IPS-18c (cell line): ENCODE results near the gene AKT2.
"Not testable (repeated sequence)": the region's sequence is repeated elsewhere in the genome, so short reads cannot be mapped to it uniquely, and the experiment has no call there.

Source experiments
- H3K4me3 ChIP-seq: 2 replicates; pipeline ENCODE4 v1.7.0; 2013; ENCODE audit warnings: low read depth, mild to moderate bottlenecking, low read length, moderate library complexity; ENCODE audit not compliant: insufficient read depth
- H3K9me3 ChIP-seq: one replicate; pipeline ENCODE4 v1.6.1; 2013; ENCODE audit warnings: mild to moderate bottlenecking, low read length, moderate library complexity; ENCODE audit not compliant: control insufficient read depth, insufficient read depth

The AKT2 gene

DNA sequence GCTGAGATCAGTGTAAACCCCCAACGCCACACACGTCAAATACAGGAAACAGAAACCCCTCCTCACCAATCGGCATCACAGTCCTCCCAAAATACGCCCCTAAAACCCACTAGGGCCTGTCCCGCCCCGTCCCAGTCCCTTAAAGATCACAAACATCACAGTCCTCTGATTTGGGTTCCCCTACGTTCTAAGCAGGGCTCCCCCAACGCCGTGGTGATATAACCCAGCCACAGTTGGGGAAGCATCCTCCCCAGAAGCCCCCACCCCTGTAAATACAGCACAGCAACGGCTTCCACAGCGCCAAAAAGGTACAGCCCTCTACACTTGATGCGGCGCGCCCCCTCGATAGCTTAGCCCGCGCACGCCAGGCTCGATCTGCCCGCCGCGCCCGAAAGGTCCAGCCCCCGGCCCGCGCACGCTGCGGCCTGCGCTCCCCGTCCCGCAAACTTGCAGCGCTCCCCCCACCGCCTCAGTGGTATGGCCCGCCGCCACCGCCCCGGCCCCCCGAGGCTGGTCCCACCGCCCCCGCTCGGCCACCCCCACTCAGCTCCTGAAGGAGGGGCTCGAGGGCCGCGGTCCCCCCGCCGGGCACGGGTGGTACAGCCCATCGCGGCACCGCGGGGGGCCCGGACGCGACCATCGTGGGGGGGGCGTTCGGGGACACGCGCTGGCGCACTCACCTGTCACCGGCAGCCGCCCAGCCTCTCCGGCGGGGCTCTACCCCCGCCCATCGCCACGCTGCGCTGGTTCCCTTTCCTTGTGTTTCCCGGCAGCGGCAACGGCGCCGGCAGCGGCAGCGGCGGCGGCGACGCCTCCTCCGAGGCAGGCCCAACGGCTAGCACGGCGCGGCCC is at the start of gene AKT2:
AKT2 (minus strand) TSS at position 845 of the 852 bp plus-strand sequence. CDS start 20,078 bp downstream, outside the sequence.
- Histone ChIP-seq H3K4me3 (peak within 1 kb of the TSS; percentile 96), H3K9me3 (no peaks in the 10 kb centered on the region)

DNA sequence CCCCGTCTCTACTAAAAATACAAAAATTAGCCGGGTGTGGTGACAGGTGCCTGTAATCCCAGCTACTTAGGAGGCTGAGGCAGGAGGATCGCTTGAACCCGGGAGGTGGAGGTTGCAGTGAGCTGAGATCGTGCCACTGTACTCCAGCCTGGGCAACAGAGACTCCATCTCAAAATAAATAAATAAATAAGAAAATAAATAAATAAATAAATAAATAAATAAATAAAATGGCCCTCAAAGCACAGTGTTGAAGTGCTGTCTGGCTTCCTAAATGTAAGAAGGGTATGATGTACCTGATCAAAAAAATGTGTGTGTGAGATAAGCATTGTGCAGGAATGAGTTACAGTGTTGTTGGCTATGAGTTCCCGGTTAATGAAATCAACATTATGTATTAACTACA is 47.9 kb upstream of the AKT2 start:
- not testable (repeated sequence) for H3K4me3 ChIP-seq, H3K9me3 ChIP-seq

- Histone ChIP-seq H3K4me3 (no peak overlapping the region), H3K9me3 (no peaks in the 10 kb centered on the region)
These were observed 47.5 kb upstream of the AKT2 start for GRCh38 chr19:40332669-40333068.

- Histone ChIP-seq H3K4me3 (no peak overlapping the region), H3K9me3 (no peaks in the 10 kb centered on the region)
These were observed 45.9 kb upstream of the AKT2 start for GRCh38 chr19:40331052-40331451.

DNA sequence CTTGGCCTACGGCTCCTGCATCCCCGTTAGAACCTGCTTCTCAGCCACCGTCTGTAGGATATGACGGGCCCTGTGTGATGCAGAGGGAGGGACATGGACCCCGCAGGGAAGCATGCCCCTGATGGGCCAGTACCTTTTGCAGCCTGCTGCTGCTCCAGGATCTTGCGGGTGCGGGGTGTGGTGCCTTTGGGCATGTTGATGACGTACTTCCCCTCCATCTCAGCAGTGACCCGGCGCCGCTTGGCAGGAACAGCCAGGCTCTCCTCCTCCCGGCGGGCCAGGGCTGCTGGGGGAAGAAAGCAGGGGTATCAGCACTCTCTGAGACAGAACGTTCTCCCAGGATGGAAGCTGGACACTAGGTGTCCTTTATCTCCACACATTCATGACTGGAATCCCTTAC is 41.1 kb upstream of the AKT2 start:
- Histone ChIP-seq H3K9me3 (no peaks in the 10 kb centered on the region), H3K4me3 (no peak overlapping the region)

GRCh38 chr19:40323705-40324104 is 38.6 kb upstream of the AKT2 start:
- H3K4me3 ChIP-seq = no peak overlapping the region
- no peaks in the 10 kb centered on the region for H3K9me3 ChIP-seq

- Histone ChIP-seq H3K9me3 (no peaks in the 10 kb centered on the region), H3K4me3 (no peak overlapping the region)
These were observed 37.9 kb upstream of the AKT2 start for GRCh38 chr19:40322951-40323615.

DNA sequence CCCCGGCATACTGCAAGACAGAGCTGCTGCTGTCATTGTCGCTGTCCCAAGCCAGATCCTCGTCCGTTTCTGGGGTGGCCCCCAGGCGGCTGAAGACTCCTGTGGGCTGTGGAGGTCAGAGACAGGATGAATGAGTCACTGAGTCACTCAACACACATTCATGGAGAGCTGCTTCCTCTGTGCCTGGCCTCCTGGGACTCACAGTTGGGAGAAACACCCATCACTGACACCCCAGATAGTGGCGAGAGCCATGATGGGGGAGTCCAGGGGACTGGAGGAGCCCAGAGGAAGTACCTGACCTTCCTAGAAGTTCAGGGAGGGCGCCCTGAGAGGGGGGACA is 37.1 kb upstream of the AKT2 start:
- Histone ChIP-seq H3K4me3 (no peak overlapping the region), H3K9me3 (no peaks in the 10 kb centered on the region)

- no peaks in the 10 kb centered on the region for H3K9me3 ChIP-seq
These were observed 36.6 kb upstream of the AKT2 start for GRCh38 chr19:40321566-40322270.

DNA sequence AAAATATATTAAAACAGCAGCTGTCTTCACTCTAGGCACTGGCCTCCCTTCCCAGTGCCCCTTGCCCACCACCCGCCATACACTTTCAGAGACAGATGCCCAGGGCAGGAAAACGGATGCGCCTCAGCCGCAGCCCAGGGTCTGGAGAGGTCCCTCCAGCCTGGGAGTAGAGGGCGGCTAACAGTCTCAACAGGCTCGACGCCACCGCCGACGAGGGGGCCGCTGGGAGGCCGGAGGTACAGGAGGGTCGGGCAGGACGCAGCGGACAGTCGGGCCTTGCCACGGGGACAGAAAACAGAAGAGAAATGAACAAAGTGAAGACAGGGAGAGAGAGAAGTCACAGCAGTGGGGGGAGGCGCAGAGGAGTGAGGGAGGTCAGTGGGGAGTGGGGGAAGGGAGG is 35.9 kb upstream of the AKT2 start:
- H3K9me3 ChIP-seq = no peaks in the 10 kb centered on the region
- H3K4me3 ChIP-seq = no peak overlapping the region

More at GRCh38 chr19:40321566-40322270, 36.6 kb upstream of the AKT2 start:
- no peak overlapping the region for H3K4me3 ChIP-seq

GRCh38 chr19:40320558-40320935 is 35.4 kb upstream of the AKT2 start:
- Histone ChIP-seq H3K4me3 (no peak overlapping the region), H3K9me3 (no peaks in the 10 kb centered on the region)

DNA sequence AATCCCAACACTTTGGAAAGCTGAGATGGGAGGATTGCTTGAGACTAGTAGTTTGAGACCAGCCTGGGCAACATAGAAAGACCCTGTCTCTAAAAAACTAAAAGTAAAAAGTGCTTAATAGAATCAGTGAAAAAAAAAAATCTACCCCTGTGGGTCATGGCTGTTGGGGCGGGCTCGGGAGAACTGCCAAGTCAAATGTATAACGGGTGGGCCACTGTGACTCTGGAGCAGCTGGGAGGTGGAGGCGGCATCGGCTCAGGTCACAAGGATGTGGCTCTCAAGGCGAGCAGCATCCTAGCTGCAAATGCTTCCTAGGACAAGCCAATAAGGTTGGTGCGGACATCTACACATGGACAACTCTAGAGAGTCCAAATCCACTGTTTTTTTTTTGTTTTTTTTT is 32.2 kb upstream of the AKT2 start:
- H3K4me3 ChIP-seq = no peak overlapping the region
- H3K9me3 ChIP-seq = no peaks in the 10 kb centered on the region

DNA sequence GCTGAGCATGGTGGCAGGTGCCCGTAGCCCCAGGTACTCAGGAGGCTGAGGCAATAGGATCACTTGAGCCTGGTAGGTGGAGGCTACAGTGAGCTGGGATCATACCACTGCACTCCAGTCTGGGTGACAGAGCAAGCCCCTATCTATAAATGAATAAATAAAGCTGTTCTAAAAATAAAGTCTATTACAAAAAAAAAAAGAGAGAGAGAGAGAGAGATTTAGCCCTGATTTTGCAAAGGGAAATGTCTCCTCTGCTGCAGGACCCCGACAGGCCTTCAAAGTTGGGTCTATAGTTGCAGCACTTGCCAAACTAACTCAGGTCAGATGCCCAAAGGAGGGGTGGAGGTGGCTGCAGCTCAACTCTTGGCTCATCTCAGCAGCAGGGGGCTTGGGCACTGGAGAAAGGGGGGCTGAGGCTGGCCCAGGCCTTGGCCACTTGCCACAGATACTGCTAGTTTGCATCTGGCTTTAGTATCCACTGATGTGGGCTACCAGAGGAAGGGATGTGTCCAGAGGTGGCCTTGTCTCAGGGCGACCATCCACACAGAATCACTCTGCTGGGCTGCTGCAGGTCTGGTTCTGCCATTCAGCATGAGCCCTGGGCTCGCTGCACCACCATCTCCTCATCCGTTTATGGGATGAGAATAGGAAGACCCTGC is 30.8 kb upstream of the AKT2 start:
- Histone ChIP-seq H3K4me3 (no peak overlapping the region), H3K9me3 (no peaks in the 10 kb centered on the region)

- H3K9me3 ChIP-seq = no peaks in the 10 kb centered on the region
- H3K4me3 ChIP-seq = no peak overlapping the region
These were observed 29.5 kb upstream of the AKT2 start for GRCh38 chr19:40314656-40315055.

DNA sequence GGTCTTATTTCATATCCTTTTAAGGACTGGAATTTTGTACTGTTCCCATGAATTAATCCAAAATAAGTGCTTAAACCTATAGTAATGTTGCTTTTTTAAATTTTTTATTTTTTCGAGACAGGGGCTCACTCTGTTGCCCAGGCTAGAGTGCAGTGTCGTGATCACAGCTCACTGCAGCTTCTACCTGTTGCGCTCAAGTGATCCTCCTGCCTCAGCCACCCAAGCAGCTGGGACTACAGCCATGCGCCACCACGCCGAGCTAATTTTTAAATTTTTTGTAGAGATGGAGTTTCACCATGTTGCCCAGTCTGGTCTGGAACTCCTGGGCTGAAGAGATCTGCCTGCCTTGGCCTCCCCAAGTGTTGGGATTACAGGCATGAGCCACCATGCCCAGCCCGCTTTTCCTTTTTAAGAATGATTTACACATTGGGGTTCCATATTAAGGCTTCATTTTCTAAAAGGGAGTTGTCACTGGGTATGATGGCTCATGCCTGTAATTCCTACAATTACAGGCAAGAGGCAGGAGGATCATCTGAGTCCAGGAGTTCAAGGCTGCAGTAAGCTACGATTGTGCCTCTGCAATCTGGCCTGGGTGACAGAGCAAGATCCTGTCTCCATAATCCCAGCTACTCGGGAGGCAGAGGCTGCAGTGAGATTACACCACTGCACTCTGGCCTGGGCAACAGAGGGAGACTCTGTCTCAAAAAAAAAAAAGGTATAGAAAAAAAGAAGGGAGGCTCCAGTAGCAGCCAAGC is 28.3 kb upstream of the AKT2 start:
- H3K9me3 ChIP-seq = no peaks in the 10 kb centered on the region
- no peak overlapping the region for H3K4me3 ChIP-seq

- Histone ChIP-seq H3K9me3 (no peaks in the 10 kb centered on the region), H3K4me3 (no peak overlapping the region)
These were observed 27.4 kb upstream of the AKT2 start for GRCh38 chr19:40312533-40312932.

DNA sequence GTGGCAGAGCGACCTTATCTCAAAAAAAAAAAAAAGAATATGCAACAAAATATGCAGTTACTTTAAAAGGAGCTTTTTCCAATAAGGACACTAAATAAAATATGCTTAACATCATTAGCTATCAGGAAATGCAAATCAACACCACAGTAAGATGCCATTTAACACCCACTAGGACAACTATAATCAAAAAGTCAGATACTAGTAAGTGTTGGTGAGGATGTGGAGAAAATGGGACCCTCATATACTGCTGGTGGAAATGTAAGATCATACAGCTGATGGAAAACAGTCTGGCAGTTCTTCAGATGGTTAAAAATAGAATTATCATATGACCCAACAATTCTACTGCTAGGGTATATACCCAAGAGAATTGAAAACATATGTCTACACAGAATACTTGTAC is 24.5 kb upstream of the AKT2 start:
- no peak overlapping the region for H3K4me3 ChIP-seq
- H3K9me3 ChIP-seq = no peaks in the 10 kb centered on the region
